Keratinocyte (primary cell): ENCODE data around the gene DNAH8. TPM values are rescaled to one million over a fixed set of nuclear protein-coding genes. Genes with fewer than 3 reads are reported as not detected.

Experiments
- DNase-seq: peaks from one replicate; pipeline ENCODE4 v3.0.0-alpha.2; 2011; ENCODE audit warnings: low read depth, missing footprints, low spot score
- FAIRE-seq: peaks from 2 replicates; lab custom pipeline; 2011; peaks lifted over from hg19 to GRCh38; lab: Jason Lieb, UNC
- H2AFZ ChIP-seq: 2 replicates; pipeline ENCODE4 v1.6.0; 2012; ENCODE audit warnings: low read length, control low read depth, inconsistent platforms; ENCODE audit not compliant: control insufficient read depth
- H3K27ac ChIP-seq: 2 replicates; pipeline ENCODE4 v1.5.1; 2011; ENCODE audit warnings: low read length; ENCODE audit not compliant: control insufficient read depth, insufficient read depth
- H3K27me3 ChIP-seq: 3 replicates; pipeline ENCODE4 v1.6.0; 2011; ENCODE audit warnings: low read length; ENCODE audit not compliant: control insufficient read depth, insufficient read depth; ENCODE audit errors: extremely low read depth
- H3K36me3 ChIP-seq, 2 experiments: 2 replicates in 1 of 2; 3 replicates in 1 of 2; pipeline ENCODE4 v1.5.1; 2011; ENCODE audit warnings: low read length in 2 of 2, mild to moderate bottlenecking in 1 of 2; ENCODE audit not compliant: control insufficient read depth in 2 of 2, insufficient read depth in 2 of 2; ENCODE audit errors: extremely low read depth in 1 of 2
- H3K4me1 ChIP-seq: 3 replicates; pipeline ENCODE4 v1.5.1; 2011; ENCODE audit warnings: low read length; ENCODE audit not compliant: control insufficient read depth, insufficient read depth; ENCODE audit errors: extremely low read depth
- H3K4me2 ChIP-seq: 3 replicates; pipeline ENCODE4 v1.6.0; 2011; ENCODE audit warnings: low read depth, low read length; ENCODE audit not compliant: control insufficient read depth, insufficient read depth; ENCODE audit errors: extremely low read depth
- H3K4me3 ChIP-seq, 3 experiments: fragments of 200-600 bp in 1 of 3; sonication (generic) in 1 of 3; 2 replicates in 2 of 3; 3 replicates in 1 of 3; pipeline ENCODE4 v1.5.1; 2011 to 2016; ENCODE audit warnings: low read length in 3 of 3, mild to moderate bottlenecking in 3 of 3, control low read depth in 2 of 3, inconsistent platforms in 1 of 3, low read depth in 1 of 3, mixed read lengths in 1 of 3, mixed run types in 1 of 3, moderate library complexity in 1 of 3; ENCODE audit not compliant: control insufficient read depth in 2 of 3, insufficient read depth in 2 of 3; ENCODE audit errors: extremely low read depth in 1 of 3
- H3K79me2 ChIP-seq: 2 replicates; pipeline ENCODE4 v1.6.0; 2012; ENCODE audit warnings: low read length; ENCODE audit not compliant: control insufficient read depth, insufficient read depth
- H3K9ac ChIP-seq: 3 replicates; pipeline ENCODE4 v1.6.0; 2011; ENCODE audit warnings: low read length; ENCODE audit not compliant: control insufficient read depth, insufficient read depth; ENCODE audit errors: extremely low read depth
- H3K9me1 ChIP-seq: 3 replicates; pipeline ENCODE4 v1.6.0; 2011; ENCODE audit warnings: low read length; ENCODE audit not compliant: control insufficient read depth, insufficient read depth; ENCODE audit errors: extremely low read depth
- H3K9me3 ChIP-seq: 2 replicates; pipeline ENCODE4 v1.5.1; 2012; ENCODE audit warnings: low read depth, low read length; ENCODE audit not compliant: control insufficient read depth
- H4K20me1 ChIP-seq: 3 replicates; pipeline ENCODE4 v1.6.0; 2011; ENCODE audit warnings: low read length; ENCODE audit not compliant: control insufficient read depth, insufficient read depth; ENCODE audit errors: extremely low read depth
- EZH2 ChIP-seq: IDR thresholded peaks from one replicate; pipeline ENCODE4 v1.6.1; 2012; ENCODE audit warnings: inconsistent platforms, mild to moderate bottlenecking, low read length, moderate library complexity
- dilution Hi-C: fragments of 300-500 bp; cut with MboI; formaldehyde crosslinking; loops from one replicate; pipeline ENCODE4 v1.7.0; 2020; ENCODE audit warnings: low sequenced_read_pairs; ENCODE audit not compliant: extremely low pct_ligation_motif_present
- polyA plus RNA-seq, 5 experiments: library from polyadenylated mRNA; depleted of rRNA in 3 of 5; stranded (reverse) in 3 of 5; stranded (forward) in 1 of 5; unstranded in 1 of 5; fragments of >200 nt; gene quantifications; 1 replicate in 1 of 5; 2 replicates in 3 of 5; 3 replicates in 1 of 5; pipeline versions ENCODE4 v1.2.1 to v1.2.3, GENCODE V29; 2011 to 2012; ENCODE audit warnings: missing spikeins in 2 of 5, low read depth in 1 of 5, low replicate concordance in 1 of 5
- TF ChIP-seq, protein P1 (sequence below), 3 experiments: IDR thresholded peaks in 1 of 3; conservative IDR thresholded peaks in 1 of 3; optimal IDR thresholded peaks in 1 of 3; 2 replicates in 2 of 3; 3 replicates in 1 of 3; pipeline versions ENCODE3 to v1.5.1; 2011; ENCODE audit warnings: low read length in 3 of 3, mild to moderate bottlenecking in 3 of 3, moderate library complexity in 2 of 3, control low read depth in 1 of 3, inconsistent platforms in 1 of 3; ENCODE audit not compliant: insufficient read depth in 2 of 3; ENCODE audit errors: extremely low read depth in 1 of 3

The DNAH8 gene
- polyA plus RNA-seq, 1 donor (not counting 4 experiments of a cell fraction or from before 2014, with no cell fraction given), result 0.01 TPM

DNA sequence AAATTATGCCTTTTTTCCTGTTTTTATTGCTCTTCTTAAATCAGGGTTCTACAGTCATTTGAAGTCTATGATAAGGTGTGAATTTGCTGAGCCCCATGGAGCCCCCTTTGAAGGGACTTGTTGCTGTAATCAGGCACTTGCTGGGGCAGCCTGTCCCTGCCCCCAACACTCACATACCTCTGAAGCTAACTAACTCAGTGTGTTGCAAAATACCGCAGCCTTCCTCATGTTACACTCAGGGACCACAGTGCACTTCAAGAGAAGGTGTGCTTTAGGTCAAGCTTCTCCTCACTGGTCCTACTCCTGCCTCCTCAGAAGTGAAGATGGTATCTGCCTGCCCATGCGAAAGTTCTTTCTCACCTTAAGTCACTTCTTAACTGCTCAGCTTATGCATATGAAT lies 267.4 kb downstream of the DNAH8 start:
- TF ChIP-seq, protein P1, sequence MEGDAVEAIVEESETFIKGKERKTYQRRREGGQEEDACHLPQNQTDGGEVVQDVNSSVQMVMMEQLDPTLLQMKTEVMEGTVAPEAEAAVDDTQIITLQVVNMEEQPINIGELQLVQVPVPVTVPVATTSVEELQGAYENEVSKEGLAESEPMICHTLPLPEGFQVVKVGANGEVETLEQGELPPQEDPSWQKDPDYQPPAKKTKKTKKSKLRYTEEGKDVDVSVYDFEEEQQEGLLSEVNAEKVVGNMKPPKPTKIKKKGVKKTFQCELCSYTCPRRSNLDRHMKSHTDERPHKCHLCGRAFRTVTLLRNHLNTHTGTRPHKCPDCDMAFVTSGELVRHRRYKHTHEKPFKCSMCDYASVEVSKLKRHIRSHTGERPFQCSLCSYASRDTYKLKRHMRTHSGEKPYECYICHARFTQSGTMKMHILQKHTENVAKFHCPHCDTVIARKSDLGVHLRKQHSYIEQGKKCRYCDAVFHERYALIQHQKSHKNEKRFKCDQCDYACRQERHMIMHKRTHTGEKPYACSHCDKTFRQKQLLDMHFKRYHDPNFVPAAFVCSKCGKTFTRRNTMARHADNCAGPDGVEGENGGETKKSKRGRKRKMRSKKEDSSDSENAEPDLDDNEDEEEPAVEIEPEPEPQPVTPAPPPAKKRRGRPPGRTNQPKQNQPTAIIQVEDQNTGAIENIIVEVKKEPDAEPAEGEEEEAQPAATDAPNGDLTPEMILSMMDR (optimal IDR thresholded peaks at IDR 0.05 in 1 of 3, IDR thresholded peaks at IDR 0.05 in 1 of 3, conservative IDR thresholded peaks at IDR 0.05 in 1 of 3; ENCODE audit: extremely low read depth in 1 of 3, insufficient read depth in 2 of 3, low read length in 3 of 3), result no peak
- TF ChIP-seq EZH2, result no peak
- Histone ChIP-seq H2AFZ (no peak overlapping the region), H3K9ac (no peak overlapping the region), H4K20me1 (no peaks in the 10 kb centered on the region), H3K9me1 (no peaks in the 10 kb centered on the region), H3K4me3 (no peak overlapping the region), H3K4me2 (no peak overlapping the region), H3K79me2 (no peaks in the 10 kb centered on the region), H3K9me3 (no peaks in the 10 kb centered on the region), H3K27ac (no peak overlapping the region), H3K36me3 (no peaks in the 10 kb centered on the region), H3K27me3 (peaks cover 26% of the 10 kb centered on the region), H3K4me1 (no peaks in the 10 kb centered on the region)
- dilution Hi-C loops, result no loop called here
- DNase-seq, result no peak
- FAIRE-seq, result no peak

DNA sequence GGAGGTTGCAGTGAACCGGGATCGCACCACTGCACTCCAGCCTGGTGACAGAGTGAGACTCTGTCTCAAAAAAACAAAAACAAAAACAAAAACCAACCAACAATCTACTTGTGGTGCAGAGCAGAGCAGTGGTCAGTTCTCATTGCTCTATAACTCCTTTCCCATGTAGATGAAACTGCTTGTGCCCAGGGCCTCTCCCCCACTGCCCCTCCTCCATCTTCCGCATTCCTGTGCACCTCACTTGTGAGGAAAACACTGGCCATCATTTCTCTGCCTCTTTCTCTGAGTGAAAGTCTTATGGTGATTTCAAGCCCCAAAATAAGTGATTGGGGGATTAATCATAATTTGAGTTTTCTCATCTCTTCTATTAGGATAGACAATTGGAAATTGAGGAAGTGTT lies 269.6 kb downstream of the DNAH8 start:
- Histone ChIP-seq H4K20me1 (no peaks in the 10 kb centered on the region), H3K27me3 (peaks cover 30% of the 10 kb centered on the region), H3K4me2 (no peak overlapping the region), H3K4me1 (no peaks in the 10 kb centered on the region), H2AFZ (no peak overlapping the region), H3K4me3 (no peak overlapping the region), H3K9ac (no peak overlapping the region), H3K36me3 (no peaks in the 10 kb centered on the region), H3K9me1 (no peaks in the 10 kb centered on the region), H3K9me3 (no peaks in the 10 kb centered on the region), H3K27ac (no peak overlapping the region), H3K79me2 (no peaks in the 10 kb centered on the region)
- dilution Hi-C loops, result no loop called here
- TF ChIP-seq, protein P1 (optimal IDR thresholded peaks at IDR 0.05 in 1 of 3, IDR thresholded peaks at IDR 0.05 in 1 of 3, conservative IDR thresholded peaks at IDR 0.05 in 1 of 3; ENCODE audit: extremely low read depth in 1 of 3, insufficient read depth in 2 of 3, low read length in 3 of 3), result no peak
- no peak for TF ChIP-seq EZH2
- FAIRE-seq (no peak), DNase-seq (no peak)
